H9 (cell line): Measurements from ENCODE around the gene FYN. TPM values are rescaled to one million over a fixed set of nuclear protein-coding genes. Genes with fewer than 3 reads are reported as not detected.
A peak's percentile ranks its signal among the peaks of the same experiment; 100 is the strongest.

Experiments
- DNase-seq: peaks from one replicate; pipeline ENCODE4 v3.0.0-alpha.2; 2017
- H2AFZ ChIP-seq: one replicate; pipeline ENCODE4 v1.6.1; 2013; ENCODE audit warnings: mild to moderate bottlenecking, low read length, control low read depth, moderate library complexity
- H2AK5ac ChIP-seq: 2 replicates; pipeline ENCODE4 v1.6.1; 2013; ENCODE audit warnings: low read length, control low read depth, mixed read lengths; ENCODE audit not compliant: insufficient read length
- H2BK120ac ChIP-seq: one replicate; pipeline ENCODE4 v1.6.1; 2013; ENCODE audit warnings: low read depth, mild to moderate bottlenecking, low read length, control low read depth, inconsistent platforms; ENCODE audit not compliant: poor library complexity, severe bottlenecking
- H2BK12ac ChIP-seq: 2 replicates; pipeline ENCODE4 v1.6.1; 2013; ENCODE audit warnings: low read length, control low read depth, mixed read lengths, low read depth; ENCODE audit not compliant: insufficient read length
- H2BK15ac ChIP-seq: 2 replicates; pipeline ENCODE4 v1.6.1; 2013; ENCODE audit warnings: low read depth, low read length, control low read depth
- H2BK20ac ChIP-seq: one replicate; pipeline ENCODE4 v1.6.1; 2013; ENCODE audit warnings: low read depth, mild to moderate bottlenecking, low read length, control low read depth, inconsistent platforms; ENCODE audit not compliant: poor library complexity, severe bottlenecking
- H2BK5ac ChIP-seq: 2 replicates; pipeline ENCODE4 v1.6.1; 2013; ENCODE audit warnings: low read length, control low read depth, mixed read lengths; ENCODE audit not compliant: insufficient read length
- H3K14ac ChIP-seq: 2 replicates; pipeline ENCODE4 v1.6.1; 2013; ENCODE audit warnings: low read length, control low read depth; ENCODE audit not compliant: insufficient read depth
- H3K18ac ChIP-seq: 2 replicates; pipeline ENCODE4 v1.6.1; 2013; ENCODE audit warnings: low read depth, mild to moderate bottlenecking, mixed read lengths, low read length, control low read depth; ENCODE audit not compliant: insufficient read length
- H3K23ac ChIP-seq: 2 replicates; pipeline ENCODE4 v1.6.1; 2013; ENCODE audit warnings: low read length, control low read depth, mixed read lengths, low read depth; ENCODE audit not compliant: insufficient read length
- H3K23me2 ChIP-seq: 2 replicates; pipeline ENCODE4 v1.6.1; 2013; ENCODE audit warnings: low read depth, mild to moderate bottlenecking, mixed read lengths, low read length, control low read depth; ENCODE audit not compliant: insufficient read length, poor library complexity, severe bottlenecking
- H3K27ac ChIP-seq: 2 replicates; pipeline ENCODE4 v1.5.1; 2013; ENCODE audit warnings: low read length, control low read depth, mixed read lengths, low read depth; ENCODE audit not compliant: insufficient read length
- H3K27me3 ChIP-seq: 2 replicates; pipeline ENCODE4 v1.6.1; 2013; ENCODE audit warnings: low read length, control low read depth, inconsistent platforms; ENCODE audit not compliant: insufficient read depth
- H3K4ac ChIP-seq: 2 replicates; pipeline ENCODE4 v1.6.1; 2013; ENCODE audit warnings: low read depth, mild to moderate bottlenecking, control low read depth, inconsistent platforms, low read length, moderate library complexity
- H3K4me1 ChIP-seq: 2 replicates; pipeline ENCODE4 v1.6.1; 2013; ENCODE audit warnings: low read length, control low read depth, inconsistent platforms; ENCODE audit not compliant: insufficient read depth
- H3K4me2 ChIP-seq: 2 replicates; pipeline ENCODE4 v1.6.1; 2013; ENCODE audit warnings: low read length, control low read depth, mixed read lengths; ENCODE audit not compliant: insufficient read length, insufficient read depth
- H3K56ac ChIP-seq: 2 replicates; pipeline ENCODE4 v1.6.1; 2013; ENCODE audit warnings: low read depth, mild to moderate bottlenecking, mixed read lengths, low read length, control low read depth; ENCODE audit not compliant: insufficient read length
- H3K79me1 ChIP-seq: 2 replicates; pipeline ENCODE4 v1.6.1; 2013; ENCODE audit warnings: low read depth, mild to moderate bottlenecking, moderate library complexity, low read length, control low read depth, inconsistent platforms; ENCODE audit not compliant: insufficient read depth, poor library complexity, severe bottlenecking
- H3K79me2 ChIP-seq: 2 replicates; pipeline ENCODE4 v1.6.1; 2013; ENCODE audit warnings: low read length, control low read depth, inconsistent platforms; ENCODE audit not compliant: insufficient read depth
- H3K9ac ChIP-seq: 2 replicates; pipeline ENCODE4 v1.6.1; 2013; ENCODE audit warnings: low read length, control low read depth, mixed read lengths; ENCODE audit not compliant: insufficient read length; ENCODE audit errors: extremely low read depth
- H3K9me3 ChIP-seq: one replicate; pipeline ENCODE4 v1.6.1; 2013; ENCODE audit warnings: low read depth, low read length, inconsistent platforms; ENCODE audit not compliant: control insufficient read depth
- H3T11ph ChIP-seq: one replicate; pipeline ENCODE4 v1.6.1; 2013; ENCODE audit warnings: mild to moderate bottlenecking, low read length, control low read depth, inconsistent platforms
- H4K20me1 ChIP-seq: one replicate; pipeline ENCODE4 v1.6.1; 2013; ENCODE audit not compliant: control insufficient read depth, insufficient read length, insufficient read depth
- H4K5ac ChIP-seq: 2 replicates; pipeline ENCODE4 v1.6.1; 2013; ENCODE audit warnings: low read depth, mild to moderate bottlenecking, mixed read lengths, low read length, control low read depth; ENCODE audit not compliant: insufficient read length
- H4K8ac ChIP-seq: replicated peaks from 2 replicates; pipeline ENCODE4 v1.6.1; 2013; ENCODE audit warnings: low read length, control low read depth, mixed read lengths, low read depth; ENCODE audit not compliant: insufficient read length
- H4K91ac ChIP-seq: 2 replicates; pipeline ENCODE4 v1.6.1; 2013; ENCODE audit warnings: low read depth, mild to moderate bottlenecking, moderate library complexity, mixed read lengths, low read length, control low read depth; ENCODE audit not compliant: insufficient read length
- H3K27ac Mint-ChIP-seq, 3 experiments: 2 replicates in 2 of 3; 3 replicates in 1 of 3; pipeline ENCODE4 v1.8.0; 2020 to 2021; ENCODE audit warnings: mixed read lengths in 3 of 3, mild to moderate bottlenecking in 1 of 3, moderate library complexity in 1 of 3
- H3K27me3 Mint-ChIP-seq: 2 replicates; pipeline ENCODE4 v1.8.0; 2021; ENCODE audit warnings: low read depth, mild to moderate bottlenecking, moderate library complexity, mixed read lengths
- H3K36me3 Mint-ChIP-seq, 3 experiments: 2 replicates in 2 of 3; 3 replicates in 1 of 3; pipeline ENCODE4 v1.8.0; 2020 to 2021; ENCODE audit warnings: low read depth in 3 of 3, mixed read lengths in 3 of 3; ENCODE audit not compliant: insufficient read depth in 1 of 3
- H3K4me1 Mint-ChIP-seq, 2 experiments: 2 replicates each; pipeline ENCODE4 v1.8.0; 2020; ENCODE audit warnings: mixed read lengths in 2 of 2
- H3K4me3 Mint-ChIP-seq, 2 experiments: 2 replicates in 1 of 2; 3 replicates in 1 of 2; pipeline ENCODE4 v1.8.0; 2020 to 2021; ENCODE audit warnings: mild to moderate bottlenecking in 2 of 2, mixed read lengths in 2 of 2, moderate library complexity in 1 of 2
- H3K9me3 Mint-ChIP-seq, 2 experiments: 2 replicates in 1 of 2; 3 replicates in 1 of 2; pipeline ENCODE4 v1.8.0; 2020; ENCODE audit warnings: mild to moderate bottlenecking in 2 of 2, mixed read lengths in 2 of 2, moderate library complexity in 1 of 2
- CTCF ChIP-seq: fragments of 200-600 bp; sonication (generic); conservative IDR thresholded peaks from 3 replicates; pipeline ENCODE4 v1.8.0; 2021; ENCODE audit warnings: antibody characterized with exemption, mild to moderate bottlenecking
- WGBS: extraction: QIAGEN DNeasy Blood & Tissue Kit; methylation state at CpG from one replicate; pipeline ENCODE4 v1.1.7; 2013; ENCODE audit warnings: missing lambda C conversion rate, low lambda C conversion rate, mixed read lengths; ENCODE audit not compliant: insufficient read length; ENCODE audit errors: extremely low coverage; 5-methylcytosine and 5-hydroxymethylcytosine counted together
- total RNA-seq: library from RNA; stranded (reverse); gene quantifications from 2 replicates; pipeline ENCODE4 v1.2.1, GENCODE V29; 2021

Gene FYN
- total RNA-seq, 1 experiment from 2014 or later, result 64.8 TPM

- Histone ChIP-seq H3K14ac (no peak overlapping the region), H3K9ac (no peak overlapping the region), H3K27ac (no peak overlapping the region), H3K27me3 (no peaks in the 10 kb centered on the region), H2BK12ac (no peak overlapping the region), H3K4me2 (no peak overlapping the region), H3K56ac (no peak overlapping the region), H3K23ac (no peak overlapping the region), H3K79me1 (no peaks in the 10 kb centered on the region), H2AFZ (no peak overlapping the region), H4K8ac (no peak overlapping the region), H2BK20ac (no peak overlapping the region), H3K9me3 (no peaks in the 10 kb centered on the region), H3K4me1 (peaks cover 24% of the 10 kb centered on the region), H2BK15ac (no peak overlapping the region), H2BK5ac (no peak overlapping the region), H4K91ac (no peak overlapping the region), H3K18ac (no peak overlapping the region), H3K23me2 (no peaks in the 10 kb centered on the region), H2BK120ac (no peak overlapping the region), H4K5ac (no peak overlapping the region), H3K4ac (no peak overlapping the region), H3T11ph (no peak overlapping the region), H4K20me1 (no peaks in the 10 kb centered on the region), H3K79me2 (peaks cover 2% of the 10 kb centered on the region; the same call in 1 of the 2 replicates), H2AK5ac (no peak overlapping the region)
- no CpG with 5 or more reads among the region's 2 CpGs for WGBS
- H3K9me3 Mint-ChIP-seq, result no peaks in the 10 kb centered on the region
- H3K27ac Mint-ChIP-seq, result peak overlapping the region in 1 of 3 experiments; percentile 41; a peak in 3 of 7 replicates
- peak; percentile 56 for DNase-seq
- peaks cover 48 to 51% of the 10 kb centered on the region in 2 experiments for H3K4me1 Mint-ChIP-seq
- H3K4me3 Mint-ChIP-seq, result no peak overlapping the region; a peak in 1 of 5 replicates
- no peaks in the 10 kb centered on the region; the same call in 1 of the 2 replicates for H3K27me3 Mint-ChIP-seq
- TF ChIP-seq CTCF, result peak; percentile 13; the same call in 1 of the 3 replicates
- H3K36me3 Mint-ChIP-seq, result 0 out of 7 replicates have a peak, but pooled peaks cover 0 to 3% (median 0%) of the 10 kb centered on the region in 3 experiments
Observed at GRCh38 chr6:111844921-111845320, 28.3 kb downstream of the FYN start.
